ENCODE results near the gene CUL3.
"Not testable (repeated sequence)": the region's sequence is repeated elsewhere in the genome, so short reads cannot be mapped to it uniquely, and the experiment has no call there.

DNA sequence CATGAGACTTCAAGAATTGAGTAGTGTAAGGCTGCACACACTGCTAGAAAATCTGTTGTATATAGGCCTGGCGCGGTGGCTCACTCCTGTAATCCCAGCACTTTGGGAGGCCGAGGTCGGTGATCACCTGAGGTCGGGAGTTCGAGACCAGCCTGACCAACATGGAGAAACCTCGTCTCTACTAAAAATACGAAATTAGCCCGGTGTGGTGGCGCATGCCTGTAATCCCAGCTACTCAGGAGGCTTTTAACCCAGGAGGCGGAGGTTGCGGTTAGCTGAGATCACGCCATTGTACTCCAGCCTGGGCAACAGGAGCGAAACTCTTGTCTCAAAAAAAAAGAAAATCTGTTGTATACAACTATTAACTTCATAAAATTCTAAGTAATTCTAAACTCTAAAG, 2.1 kb downstream of the CUL3 start:
- TF ChIP-seq RELA (IDR thresholded peaks at IDR 0.05; ENCODE audit: borderline replicate concordance, partially characterized antibody); JUND (IDR thresholded peaks at IDR 0.05; ENCODE audit: low read depth, low read length); SIN3A (IDR thresholded peaks at IDR 0.05; ENCODE audit: low read depth, low read length); HDAC2 (IDR thresholded peaks at IDR 0.05): not testable (repeated sequence)
- TF ChIP-seq, protein P1, sequence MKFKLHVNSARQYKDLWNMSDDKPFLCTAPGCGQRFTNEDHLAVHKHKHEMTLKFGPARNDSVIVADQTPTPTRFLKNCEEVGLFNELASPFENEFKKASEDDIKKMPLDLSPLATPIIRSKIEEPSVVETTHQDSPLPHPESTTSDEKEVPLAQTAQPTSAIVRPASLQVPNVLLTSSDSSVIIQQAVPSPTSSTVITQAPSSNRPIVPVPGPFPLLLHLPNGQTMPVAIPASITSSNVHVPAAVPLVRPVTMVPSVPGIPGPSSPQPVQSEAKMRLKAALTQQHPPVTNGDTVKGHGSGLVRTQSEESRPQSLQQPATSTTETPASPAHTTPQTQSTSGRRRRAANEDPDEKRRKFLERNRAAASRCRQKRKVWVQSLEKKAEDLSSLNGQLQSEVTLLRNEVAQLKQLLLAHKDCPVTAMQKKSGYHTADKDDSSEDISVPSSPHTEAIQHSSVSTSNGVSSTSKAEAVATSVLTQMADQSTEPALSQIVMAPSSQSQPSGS (IDR thresholded peaks at IDR 0.05; ENCODE audit: low read length), result not testable (repeated sequence)
- TF ChIP-seq, protein P2, sequence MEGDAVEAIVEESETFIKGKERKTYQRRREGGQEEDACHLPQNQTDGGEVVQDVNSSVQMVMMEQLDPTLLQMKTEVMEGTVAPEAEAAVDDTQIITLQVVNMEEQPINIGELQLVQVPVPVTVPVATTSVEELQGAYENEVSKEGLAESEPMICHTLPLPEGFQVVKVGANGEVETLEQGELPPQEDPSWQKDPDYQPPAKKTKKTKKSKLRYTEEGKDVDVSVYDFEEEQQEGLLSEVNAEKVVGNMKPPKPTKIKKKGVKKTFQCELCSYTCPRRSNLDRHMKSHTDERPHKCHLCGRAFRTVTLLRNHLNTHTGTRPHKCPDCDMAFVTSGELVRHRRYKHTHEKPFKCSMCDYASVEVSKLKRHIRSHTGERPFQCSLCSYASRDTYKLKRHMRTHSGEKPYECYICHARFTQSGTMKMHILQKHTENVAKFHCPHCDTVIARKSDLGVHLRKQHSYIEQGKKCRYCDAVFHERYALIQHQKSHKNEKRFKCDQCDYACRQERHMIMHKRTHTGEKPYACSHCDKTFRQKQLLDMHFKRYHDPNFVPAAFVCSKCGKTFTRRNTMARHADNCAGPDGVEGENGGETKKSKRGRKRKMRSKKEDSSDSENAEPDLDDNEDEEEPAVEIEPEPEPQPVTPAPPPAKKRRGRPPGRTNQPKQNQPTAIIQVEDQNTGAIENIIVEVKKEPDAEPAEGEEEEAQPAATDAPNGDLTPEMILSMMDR (IDR thresholded peaks at IDR 0.05 in 2 of 3, conservative IDR thresholded peaks at IDR 0.05 in 1 of 3; ENCODE audit: control insufficient read depth in 2 of 3, extremely low read depth in 1 of 3, insufficient read depth in 1 of 3, low read depth in 3 of 3, low read length in 3 of 3), result not testable (repeated sequence)

All from GM12878 (cell line).